IPS-18c (cell line): ENCODE results near the gene KLHDC4.
"Not testable (repeated sequence)": the region's sequence is repeated elsewhere in the genome, so short reads cannot be mapped to it uniquely, and the experiment has no call there.

ENCODE experiments used
- H3K4me3 ChIP-seq: 2 replicates; pipeline ENCODE4 v1.7.0; 2013; ENCODE audit warnings: low read depth, mild to moderate bottlenecking, low read length, moderate library complexity; ENCODE audit not compliant: insufficient read depth
- H3K9me3 ChIP-seq: one replicate; pipeline ENCODE4 v1.6.1; 2013; ENCODE audit warnings: mild to moderate bottlenecking, low read length, moderate library complexity; ENCODE audit not compliant: control insufficient read depth, insufficient read depth

Gene KLHDC4

DNA sequence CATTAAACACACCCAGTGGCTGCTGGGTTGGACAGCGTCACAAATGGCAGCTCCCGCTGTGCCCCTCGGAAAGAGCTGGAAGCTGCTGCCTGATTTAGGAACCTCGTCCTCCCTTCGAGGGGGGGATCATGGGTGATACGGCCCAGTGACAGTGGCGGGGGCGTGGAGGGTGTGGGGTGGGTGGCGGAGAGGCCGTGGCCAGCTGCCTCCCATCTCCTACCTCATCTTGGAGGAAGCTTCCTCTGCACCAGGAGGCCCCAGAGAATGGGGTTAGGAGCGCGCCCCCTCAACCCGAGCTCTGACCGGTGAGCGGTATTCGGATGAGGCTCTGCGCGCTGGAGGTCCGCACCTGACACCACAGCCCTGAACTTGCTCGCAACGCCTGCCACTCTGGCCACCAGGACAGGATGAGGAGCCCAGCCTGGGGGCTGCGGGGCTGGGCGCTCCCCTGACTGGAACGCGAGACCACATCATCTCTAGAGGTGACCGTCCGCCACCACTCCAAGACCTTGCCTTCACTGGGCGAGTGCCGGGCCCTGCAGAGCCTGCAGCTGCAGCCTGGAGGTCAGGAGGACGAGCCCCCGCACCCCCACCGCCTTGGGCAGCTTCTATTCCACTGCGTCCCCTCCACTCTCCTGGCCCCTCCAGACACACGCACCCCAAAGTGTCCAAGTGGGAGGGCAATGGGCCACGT is 80.9 kb downstream of the KLHDC4 start:
- Histone ChIP-seq H3K4me3 (no peak overlapping the region), H3K9me3 (no peaks in the 10 kb centered on the region)

- Histone ChIP-seq H3K9me3 (no peaks in the 10 kb centered on the region), H3K4me3 (no peak overlapping the region)
These were observed 81.6 kb downstream of the KLHDC4 start for GRCh38 chr16:87684106-87684677.

DNA sequence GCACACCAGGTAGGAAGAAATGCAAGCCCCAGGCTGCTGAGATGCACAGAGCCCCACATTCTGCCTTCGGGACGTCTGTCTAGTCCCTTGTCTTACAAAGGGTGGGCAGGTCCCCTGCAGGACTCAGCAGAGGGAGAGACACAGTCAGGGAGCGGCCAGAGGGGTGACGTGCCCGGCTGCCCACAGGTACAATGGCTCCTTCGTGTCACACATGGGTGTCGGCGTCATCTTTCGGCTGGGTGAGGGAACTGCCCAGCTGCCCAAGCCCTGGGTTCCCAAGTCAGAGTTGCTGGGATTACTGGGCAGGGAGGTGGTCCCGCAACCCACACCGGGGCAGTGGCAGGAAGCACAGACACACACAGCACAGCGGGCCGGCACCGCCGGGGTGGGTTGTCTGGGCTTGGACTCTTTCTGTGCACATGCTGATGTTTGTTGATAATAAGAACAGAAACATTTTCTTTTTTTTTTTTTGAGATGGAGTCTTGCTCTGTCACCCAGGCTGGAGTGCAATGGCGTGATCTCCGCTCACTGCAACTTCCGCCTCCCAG is 82.9 kb downstream of the KLHDC4 start:
- Histone ChIP-seq H3K9me3 (no peaks in the 10 kb centered on the region), H3K4me3 (no peak overlapping the region)

DNA sequence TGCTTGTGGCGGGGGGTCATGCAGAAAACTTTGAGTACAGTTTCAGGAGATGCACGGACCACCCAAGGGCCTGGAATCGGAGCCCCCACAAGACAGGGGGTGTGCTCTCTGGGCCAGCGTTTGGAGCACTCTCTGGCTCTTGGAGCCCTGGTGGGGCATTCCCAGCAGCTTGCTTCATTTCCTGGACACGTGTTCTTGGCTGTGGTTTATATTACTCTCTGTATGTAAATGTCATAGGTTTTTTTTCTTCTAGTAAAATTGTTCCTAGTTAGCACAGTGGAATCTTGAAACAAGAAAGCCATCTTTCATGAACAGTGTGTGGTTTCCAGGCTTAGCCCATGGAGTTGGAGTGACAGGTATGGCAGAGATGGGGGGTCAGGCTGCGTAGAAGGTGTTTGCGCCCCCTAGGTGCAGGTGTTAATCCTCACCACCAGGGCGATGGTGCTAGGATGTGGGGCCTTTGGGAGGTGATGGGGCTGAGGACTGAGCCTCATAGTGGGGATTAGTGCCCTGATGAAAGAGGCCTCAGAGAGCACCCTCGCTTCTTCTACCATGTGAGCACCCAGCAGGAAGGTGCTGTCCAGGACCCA is 83.7 kb downstream of the KLHDC4 start:
- Histone ChIP-seq H3K4me3 (no peak overlapping the region), H3K9me3 (no peaks in the 10 kb centered on the region)

GRCh38 chr16:87681051-87681602 is 84.7 kb downstream of the KLHDC4 start:
- not testable (repeated sequence) for H3K4me3 ChIP-seq, H3K9me3 ChIP-seq

DNA sequence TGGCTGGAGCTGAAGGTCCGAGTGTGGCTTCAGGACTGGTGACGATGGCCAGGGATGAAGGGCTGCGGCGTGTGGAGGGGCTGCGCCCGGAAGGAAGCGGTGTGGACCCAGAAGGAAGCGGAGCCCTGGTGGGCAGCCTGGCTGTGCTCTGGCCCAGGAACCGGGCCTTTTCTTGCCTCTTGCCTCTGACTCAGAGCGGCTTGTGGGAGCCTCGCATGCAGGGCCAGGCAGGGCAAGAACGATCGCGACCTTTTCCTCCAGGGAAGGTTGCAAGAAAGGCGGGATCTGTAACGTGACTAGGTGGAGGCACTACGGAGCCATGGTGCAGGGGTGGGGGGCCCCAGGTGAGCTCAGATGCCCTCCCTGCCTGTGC is 85.5 kb downstream of the KLHDC4 start:
- Histone ChIP-seq H3K9me3 (no peaks in the 10 kb centered on the region), H3K4me3 (no peak overlapping the region)

- H3K4me3 ChIP-seq, result no peak overlapping the region
- H3K9me3 ChIP-seq, result no peaks in the 10 kb centered on the region
These were observed 86.1 kb downstream of the KLHDC4 start for GRCh38 chr16:87679593-87680271.

DNA sequence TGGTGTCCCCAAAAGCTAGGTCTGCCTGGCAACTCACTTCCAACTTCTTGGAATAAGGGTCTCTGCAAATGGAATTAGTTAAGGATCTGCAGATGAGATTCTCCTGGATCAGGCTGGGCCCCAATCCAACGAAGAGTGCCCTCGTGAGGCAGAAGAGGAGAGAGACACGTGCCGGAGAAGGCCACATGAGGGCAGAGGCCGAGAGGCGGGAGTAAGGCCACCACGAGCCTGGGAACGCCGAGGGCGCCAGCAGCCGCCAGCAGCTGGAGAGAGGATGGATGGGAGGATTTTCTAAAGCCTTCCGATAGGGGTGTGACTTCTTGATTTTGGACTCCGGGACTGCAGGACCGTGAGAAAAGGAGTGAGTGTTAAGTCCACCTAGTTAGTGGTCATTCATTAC is 87.2 kb downstream of the KLHDC4 start:
- Histone ChIP-seq H3K4me3 (no peak overlapping the region), H3K9me3 (no peaks in the 10 kb centered on the region)

DNA sequence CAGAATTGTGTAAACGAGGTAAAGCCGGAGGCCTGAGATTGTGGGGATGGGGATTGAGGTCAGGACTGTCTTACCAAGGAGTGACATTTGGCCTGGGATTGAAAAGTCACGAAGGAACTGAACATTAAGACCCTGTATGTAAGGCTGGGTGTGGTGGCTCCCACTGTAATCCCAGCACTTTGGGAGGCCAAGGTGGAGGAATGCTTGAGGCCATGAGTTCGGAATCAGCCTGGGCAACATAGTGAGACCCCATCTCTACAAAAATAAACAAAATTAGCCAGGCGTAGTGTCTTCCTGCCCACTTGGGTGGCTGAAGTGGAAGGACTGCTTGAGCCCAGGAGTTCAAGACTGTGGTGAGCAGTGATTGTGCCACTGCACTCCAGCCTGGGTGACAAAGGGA is 88.0 kb downstream of the KLHDC4 start:
- H3K4me3 ChIP-seq, result no peak overlapping the region
- H3K9me3 ChIP-seq, result no peaks in the 10 kb centered on the region

- Histone ChIP-seq H3K9me3 (no peaks in the 10 kb centered on the region), H3K4me3 (no peak overlapping the region)
These were observed 90.6 kb downstream of the KLHDC4 start for GRCh38 chr16:87675111-87675719.

- no peaks in the 10 kb centered on the region for H3K9me3 ChIP-seq
- H3K4me3 ChIP-seq, result no peak overlapping the region
These were observed 91.4 kb downstream of the KLHDC4 start for GRCh38 chr16:87674419-87674818.

DNA sequence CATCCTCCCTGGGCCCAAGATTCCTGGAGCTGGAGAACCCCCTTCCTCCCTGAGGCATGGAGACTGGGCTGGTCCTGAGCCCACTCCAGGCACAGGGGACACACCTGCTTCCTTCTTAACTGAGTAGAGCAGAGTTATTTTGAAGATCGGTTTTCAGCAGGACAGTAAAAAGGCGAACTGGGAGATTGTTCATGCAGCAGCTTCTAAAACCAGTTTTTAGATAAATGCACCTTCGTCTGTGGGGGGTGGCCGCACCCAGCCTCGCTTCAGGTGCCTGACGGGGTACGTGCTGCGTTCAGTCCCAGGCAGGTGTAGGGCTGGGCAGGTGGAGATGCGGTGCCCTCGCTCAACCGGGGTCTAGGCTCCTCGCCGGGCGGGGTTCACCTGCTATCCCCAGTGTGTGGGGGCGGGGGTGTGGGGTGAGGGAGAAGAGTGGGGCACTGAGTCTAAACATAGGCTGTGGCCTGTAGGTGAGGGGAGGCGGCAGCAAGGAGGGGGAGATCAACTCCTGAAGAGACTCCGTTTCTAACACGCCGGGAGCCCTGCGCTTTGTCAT is 94.0 kb downstream of the KLHDC4 start:
- Histone ChIP-seq H3K4me3 (no peak overlapping the region), H3K9me3 (no peaks in the 10 kb centered on the region)

DNA sequence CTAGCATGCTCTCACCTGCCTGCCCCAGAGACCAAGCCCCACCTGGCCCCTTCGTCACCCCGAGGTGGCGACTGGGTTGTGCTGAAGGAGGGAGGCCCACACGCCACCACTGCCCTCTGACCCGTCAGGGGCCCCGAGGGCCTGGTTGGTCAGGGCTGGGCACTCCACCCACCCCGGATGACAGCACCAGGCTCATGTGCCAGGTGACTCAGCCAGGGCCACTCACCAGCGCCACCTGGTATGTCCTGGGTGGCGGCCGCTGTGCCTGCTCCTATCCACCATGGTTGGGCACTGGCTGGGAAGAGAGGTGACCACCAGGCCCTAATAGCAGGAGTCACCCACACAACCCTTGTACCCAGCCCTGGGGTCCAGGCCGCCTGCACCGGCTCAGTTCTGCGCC is 94.6 kb downstream of the KLHDC4 start:
- no peaks in the 10 kb centered on the region for H3K9me3 ChIP-seq
- no peak overlapping the region for H3K4me3 ChIP-seq

- H3K4me3 ChIP-seq, result no peak overlapping the region
- H3K9me3 ChIP-seq, result no peaks in the 10 kb centered on the region
These were observed 96.1 kb downstream of the KLHDC4 start for GRCh38 chr16:87669672-87670071.

- Histone ChIP-seq H3K4me3 (no peak overlapping the region), H3K9me3 (no peaks in the 10 kb centered on the region)
These were observed 97.8 kb downstream of the KLHDC4 start for GRCh38 chr16:87667946-87668345.

GRCh38 chr16:87667443-87667842 is 98.3 kb downstream of the KLHDC4 start:
- Histone ChIP-seq H3K9me3 (no peaks in the 10 kb centered on the region), H3K4me3 (no peak overlapping the region)

GRCh38 chr16:87666919-87667318 is 98.9 kb downstream of the KLHDC4 start:
- no peaks in the 10 kb centered on the region for H3K9me3 ChIP-seq
- no peak overlapping the region for H3K4me3 ChIP-seq
